ENCODE measurements around the gene SLC43A2.

- TF ChIP-seq CTCF (IDR thresholded peaks at IDR 0.05; ENCODE audit: borderline replicate concordance, extremely low read depth, low read length, poor library complexity, severe bottlenecking) (no peak), EZH2 (IDR thresholded peaks at IDR 0.05; ENCODE audit: borderline replicate concordance, low read depth, low read length, severe bottlenecking) (no peak)
Observed at GRCh38 chr17:1625053-1625452, 3.6 kb downstream of the SLC43A2 start.

Measured in DND-41 (cell line).